ENCODE measurements around the gene RARS2.

The RARS2 gene

GRCh38 chr6:87472525-87473418 is 117.0 kb downstream of the RARS2 start, which contains the start of gene SLC35A1:
SLC35A1 (plus strand) TSS chr6:87472974; CDS start chr6:87473004, 30 bp downstream.
- TF ChIP-seq MYC (IDR thresholded peaks at IDR 0.05; ENCODE audit: low read depth, low read length) (peak; percentile 26), MAX (IDR thresholded peaks at IDR 0.05; ENCODE audit: low read depth, low read length) (0 out of 2 replicates have a peak, but pooled peaks have one; percentile 27), POLR2A (IDR thresholded peaks at IDR 0.05; ENCODE audit: extremely low read depth, insufficient read length) (peak; percentile 71)
- TF ChIP-seq, protein P1, sequence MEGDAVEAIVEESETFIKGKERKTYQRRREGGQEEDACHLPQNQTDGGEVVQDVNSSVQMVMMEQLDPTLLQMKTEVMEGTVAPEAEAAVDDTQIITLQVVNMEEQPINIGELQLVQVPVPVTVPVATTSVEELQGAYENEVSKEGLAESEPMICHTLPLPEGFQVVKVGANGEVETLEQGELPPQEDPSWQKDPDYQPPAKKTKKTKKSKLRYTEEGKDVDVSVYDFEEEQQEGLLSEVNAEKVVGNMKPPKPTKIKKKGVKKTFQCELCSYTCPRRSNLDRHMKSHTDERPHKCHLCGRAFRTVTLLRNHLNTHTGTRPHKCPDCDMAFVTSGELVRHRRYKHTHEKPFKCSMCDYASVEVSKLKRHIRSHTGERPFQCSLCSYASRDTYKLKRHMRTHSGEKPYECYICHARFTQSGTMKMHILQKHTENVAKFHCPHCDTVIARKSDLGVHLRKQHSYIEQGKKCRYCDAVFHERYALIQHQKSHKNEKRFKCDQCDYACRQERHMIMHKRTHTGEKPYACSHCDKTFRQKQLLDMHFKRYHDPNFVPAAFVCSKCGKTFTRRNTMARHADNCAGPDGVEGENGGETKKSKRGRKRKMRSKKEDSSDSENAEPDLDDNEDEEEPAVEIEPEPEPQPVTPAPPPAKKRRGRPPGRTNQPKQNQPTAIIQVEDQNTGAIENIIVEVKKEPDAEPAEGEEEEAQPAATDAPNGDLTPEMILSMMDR (IDR thresholded peaks at IDR 0.05; ENCODE audit: low read depth, low read length), result no peak
- peak; percentile 89 for DNase-seq (ENCODE audit: low read depth)
- peak within 1 kb of the TSS; percentile 69 for H3K4me3 ChIP-seq (ENCODE audit: low read depth, low read length)

- DNase-seq (ENCODE audit: low read depth), result no peak
- H3K4me3 ChIP-seq (ENCODE audit: low read depth, low read length), result no peak overlapping the region
- TF ChIP-seq POLR2A (IDR thresholded peaks at IDR 0.05; ENCODE audit: extremely low read depth, insufficient read length), result no peak
- TF ChIP-seq MYC (IDR thresholded peaks at IDR 0.05; ENCODE audit: low read depth, low read length), result no peak
- TF ChIP-seq MAX (IDR thresholded peaks at IDR 0.05; ENCODE audit: low read depth, low read length), result no peak
- TF ChIP-seq, protein P1 (IDR thresholded peaks at IDR 0.05; ENCODE audit: low read depth, low read length), result no peak
Observed at GRCh38 chr6:87465051-87465450, 124.7 kb downstream of the RARS2 start.

Data from NB4 (cell line).